Posterior vena cava (tissue), 2 donors: ENCODE results near the gene SKAP1. TPM values are rescaled to one million over a fixed set of nuclear protein-coding genes. Genes with fewer than 3 reads are reported as not detected.
"Not testable (repeated sequence)": the region's sequence is repeated elsewhere in the genome, so short reads cannot be mapped to it uniquely, and the experiment has no call there.

Source experiments
- DNase-seq: peaks from one replicate; pipeline ENCODE4 v3.0.0-alpha.2; 2020; ENCODE audit warnings: low spot score
- intact Hi-C, 2 donors: fragments of 100-400 bp; cut with DNase I; formaldehyde crosslinking; loops; one replicate each; pipeline versions ENCODE4 v1.14.1 to v1.14.2; 2022 to 2023
- total RNA-seq, 2 donors: library from RNA; stranded (reverse); fragmentation: NEBNext Ultra II Directional; extraction: Animal tissue kit (Norgen Biotek cat#: 25700); gene quantifications; one replicate each; pipeline ENCODE4 v1.2.1, GENCODE V29; 2021
- donor health status: DM: yes; HTN: yes; CAD: no.
- donor health status: DM: yes; HTN: yes; CAD: no.

SKAP1 gene
- total RNA-seq, 2 donors from 2014 or later, result 1.1 to 1.5 TPM

GRCh38 chr17:48453447-48453846, 23.4 kb upstream of the SKAP1 start:
- DNase-seq, result no peak
- intact Hi-C loops, result no loop called here

GRCh38 chr17:48451489-48451888, 21.5 kb upstream of the SKAP1 start:
- no peak for DNase-seq

GRCh38 chr17:48449335-48449734, 19.3 kb upstream of the SKAP1 start:
- DNase-seq, intact Hi-C loops: not testable (repeated sequence)

More at GRCh38 chr17:48451489-48451888, 21.5 kb upstream of the SKAP1 start:
- intact Hi-C loops, result no loop called here

DNA sequence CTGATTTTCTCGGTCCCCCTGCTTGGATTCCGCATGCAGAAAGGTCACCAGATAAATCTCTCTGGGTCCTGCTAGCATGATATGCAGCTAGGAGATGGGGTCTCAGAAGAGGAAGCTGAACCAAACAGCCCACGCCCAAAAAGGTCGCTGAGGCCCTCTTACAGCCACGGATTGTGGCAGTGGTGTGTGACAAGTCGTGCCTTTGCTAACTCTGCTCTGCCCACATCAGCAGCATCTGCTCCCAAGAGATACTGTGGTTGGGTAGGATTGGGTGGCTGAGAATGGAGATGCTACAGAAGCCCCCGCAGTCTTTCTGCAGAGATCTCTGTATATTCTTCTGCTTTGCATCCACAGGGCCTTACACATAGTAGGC, 15.2 kb upstream of the SKAP1 start:
- intact Hi-C loops, result no loop called here
- DNase-seq, result no peak

DNA sequence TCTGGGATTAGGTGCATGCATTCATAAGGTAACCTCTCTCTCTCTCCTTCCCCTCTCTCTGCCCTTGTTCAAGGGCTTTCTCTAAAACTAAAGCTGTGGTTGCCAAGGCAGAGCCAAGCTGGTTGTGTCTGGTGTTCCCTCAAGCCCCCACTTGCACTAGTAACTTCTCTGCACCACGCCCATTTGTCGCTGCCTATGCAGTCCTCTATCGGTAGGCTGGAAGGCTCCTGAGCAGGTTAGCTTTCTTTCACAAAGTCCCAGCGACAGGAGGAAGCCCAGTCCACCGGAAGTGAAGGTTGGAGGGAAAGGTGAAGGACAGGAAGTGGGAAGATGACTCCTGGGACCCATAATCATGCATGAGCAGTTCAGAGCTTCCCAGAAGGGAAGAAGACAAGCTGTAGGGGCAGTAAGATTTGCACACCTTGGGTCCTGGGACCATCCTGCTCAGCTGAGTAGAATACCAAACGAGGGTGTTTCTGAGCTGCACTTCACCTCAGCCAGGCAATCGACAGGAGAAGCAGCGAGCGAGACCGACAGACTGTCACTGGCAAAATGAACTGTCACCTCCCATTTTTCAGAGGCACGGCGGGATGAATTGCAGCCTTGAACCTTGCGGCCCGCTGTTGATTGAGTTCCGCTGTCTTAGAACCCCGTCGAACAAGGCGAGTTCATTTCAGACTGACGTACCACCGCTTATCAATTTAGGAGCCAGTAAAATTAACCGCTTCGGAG, 14.7 kb upstream of the SKAP1 start:
- DNase-seq, result no peak
- intact Hi-C loops, result loop anchor here in 1 of 2 donors (5.0 kb wide), 1 partner anchor 73 kb away; no protein-coding TSS in a partner anchor

DNA sequence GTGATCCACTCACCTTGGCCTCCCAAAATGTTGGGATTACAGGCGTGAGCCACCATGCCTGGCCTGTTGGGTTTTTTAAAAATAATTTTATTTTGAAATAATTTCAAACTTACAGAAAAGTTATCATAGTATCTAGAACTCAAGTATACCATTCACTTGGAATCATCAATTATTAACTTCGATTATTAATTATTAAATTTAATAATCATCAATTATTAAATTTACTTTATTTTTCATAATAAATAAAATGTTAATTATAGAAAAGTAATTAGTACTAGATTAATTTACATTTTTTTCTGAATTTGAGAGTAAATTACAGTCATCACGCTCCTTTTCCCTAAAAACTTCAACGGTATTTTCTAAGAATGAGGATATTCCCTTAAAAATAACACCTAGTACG, 13.7 kb upstream of the SKAP1 start:
- intact Hi-C loops, result loop anchor here in 1 of 2 donors (5.0 kb wide), 1 partner anchor 74 kb away; no protein-coding TSS in a partner anchor
- no peak for DNase-seq

GRCh38 chr17:48442819-48443218, 12.8 kb upstream of the SKAP1 start:
- intact Hi-C loops, result loop anchor here in 1 of 2 donors (5.0 kb wide), 1 partner anchor 74 kb away; no protein-coding TSS in a partner anchor
- DNase-seq, result no peak

DNA sequence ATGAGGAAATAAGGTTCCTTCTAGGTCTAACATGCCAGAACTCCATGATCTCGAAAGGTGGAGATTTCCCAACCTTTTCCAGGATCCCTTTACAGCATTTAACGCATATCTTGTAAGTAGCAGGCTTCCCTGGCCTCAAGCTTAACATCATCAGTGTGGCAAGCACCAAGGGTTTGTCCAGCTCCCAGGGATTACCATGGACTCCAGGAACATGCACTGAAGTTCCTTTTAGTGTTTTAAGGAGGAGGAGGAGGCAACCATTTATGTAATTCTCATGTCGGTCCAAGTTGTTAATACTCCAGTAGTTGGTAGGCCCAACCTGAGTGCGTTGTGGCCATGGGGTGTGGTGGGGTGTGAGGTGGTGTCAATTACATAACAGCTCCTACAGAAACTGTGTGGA, 11.8 kb upstream of the SKAP1 start:
- no peak for DNase-seq
- intact Hi-C loops, result loop anchor here in 1 of 2 donors (5.0 kb wide), 1 partner anchor 75 kb away; no protein-coding TSS in a partner anchor

- no peak for DNase-seq
- intact Hi-C loops, result loop anchor here in 1 of 2 donors (5.0 kb wide), 1 partner anchor 76 kb away; no protein-coding TSS in a partner anchor
These were observed 11.3 kb upstream of the SKAP1 start for GRCh38 chr17:48441231-48441711.

- no peak for DNase-seq
- intact Hi-C loops, result loop anchor here in 1 of 2 donors (5.0 kb wide), 1 partner anchor 77 kb away; no protein-coding TSS in a partner anchor
These were observed 10.7 kb upstream of the SKAP1 start for GRCh38 chr17:48440669-48441068.

DNA sequence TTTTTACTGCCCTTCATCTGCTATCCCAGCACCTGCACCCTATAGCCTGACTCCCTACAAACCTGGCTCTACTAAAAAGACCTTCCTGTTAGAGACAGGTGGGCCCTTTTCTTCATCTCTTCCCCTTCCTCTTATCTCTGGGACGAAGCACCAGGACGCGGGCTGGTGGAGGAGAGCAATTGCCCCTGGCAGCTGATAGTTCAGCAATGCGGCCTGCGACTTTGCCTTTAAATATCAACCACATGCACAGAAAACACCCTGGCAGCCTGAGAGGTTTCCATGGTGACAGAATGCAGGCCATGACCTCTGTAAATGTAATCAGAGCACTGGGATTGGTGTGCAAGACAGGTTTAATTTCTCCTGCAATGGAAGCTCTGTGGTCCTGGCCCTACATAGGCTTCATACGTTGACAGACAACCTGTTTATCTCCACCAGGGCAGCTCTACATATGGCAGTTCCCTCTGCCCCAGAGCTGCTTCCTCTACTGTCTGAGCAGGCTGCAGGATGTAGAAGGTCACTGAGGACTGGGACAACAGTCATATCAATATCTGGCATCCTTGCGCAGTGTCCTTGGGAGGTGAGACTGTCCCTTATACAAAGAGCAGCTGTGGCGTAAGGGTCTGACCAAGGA, 10.0 kb upstream of the SKAP1 start:
- intact Hi-C loops, result loop anchor here in 1 of 2 donors (5.0 kb wide), 1 partner anchor 77 kb away; no protein-coding TSS in a partner anchor
- no peak for DNase-seq

DNA sequence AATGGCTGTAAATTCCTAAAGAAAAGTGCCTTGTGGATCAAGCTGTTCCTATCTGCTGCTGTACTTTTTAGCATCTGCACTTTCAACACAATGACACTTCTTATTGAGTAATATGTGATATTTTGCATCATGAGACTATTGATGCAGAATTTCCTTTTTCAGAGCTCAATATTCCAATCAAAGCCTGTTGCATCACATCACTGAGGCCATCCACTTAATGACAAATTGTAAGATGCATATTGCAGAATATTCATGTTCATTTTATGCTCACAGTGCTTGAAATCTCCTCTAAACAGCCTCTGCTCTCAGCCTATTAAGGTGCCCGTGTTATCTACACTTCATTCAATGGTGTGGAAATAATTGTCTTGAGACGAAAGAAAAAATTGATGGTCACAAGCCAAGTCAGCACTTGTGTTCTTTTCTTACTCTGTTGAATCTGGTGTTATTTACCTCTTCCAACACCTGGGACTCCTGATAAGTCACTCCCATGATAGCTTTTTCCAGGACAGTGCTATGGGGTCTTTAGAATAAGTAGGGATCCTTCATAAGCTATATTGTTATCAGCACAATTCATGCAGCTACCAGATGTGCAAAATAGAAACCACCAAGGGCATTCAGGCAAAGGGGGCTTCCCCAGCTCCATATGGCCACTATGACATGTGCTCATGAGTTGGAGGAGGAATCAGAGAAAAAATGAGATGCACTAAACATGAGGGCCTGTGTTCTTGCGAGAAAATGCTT, 9.3 kb upstream of the SKAP1 start:
- DNase-seq, result no peak

DNA sequence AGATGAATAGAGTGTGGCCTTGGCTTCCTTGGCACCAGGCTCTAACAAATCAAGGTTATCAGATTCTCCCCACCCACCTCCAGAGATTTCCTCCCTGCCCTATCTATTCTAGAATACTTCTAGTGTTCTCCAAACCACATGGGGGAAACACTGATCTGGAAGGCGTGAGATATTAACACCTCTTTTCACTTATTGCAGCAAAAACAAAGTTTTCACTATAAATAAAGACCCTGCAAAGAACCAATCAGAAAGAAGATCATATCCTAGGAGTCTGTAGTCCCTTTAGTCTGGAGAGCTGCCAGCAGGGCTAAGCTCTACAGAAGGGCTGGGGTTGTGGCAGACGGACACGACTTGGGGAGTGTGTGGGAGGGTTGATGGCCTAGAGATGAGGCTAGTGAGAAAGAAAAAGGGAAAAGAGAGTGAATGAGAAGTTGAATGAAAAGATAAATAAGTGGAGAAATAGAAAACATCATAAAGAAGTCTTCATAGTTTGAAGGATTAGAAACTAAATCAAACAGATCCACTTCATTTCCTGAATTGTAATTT, 8.6 kb upstream of the SKAP1 start:
- DNase-seq, result no peak
- intact Hi-C loops, result no loop called here

More for the DNA sequence above, 9.3 kb upstream of the SKAP1 start:
- intact Hi-C loops, result no loop called here

GRCh38 chr17:48433896-48434295, 3.9 kb upstream of the SKAP1 start:
- DNase-seq, result no peak
- intact Hi-C loops, result no loop called here

DNA sequence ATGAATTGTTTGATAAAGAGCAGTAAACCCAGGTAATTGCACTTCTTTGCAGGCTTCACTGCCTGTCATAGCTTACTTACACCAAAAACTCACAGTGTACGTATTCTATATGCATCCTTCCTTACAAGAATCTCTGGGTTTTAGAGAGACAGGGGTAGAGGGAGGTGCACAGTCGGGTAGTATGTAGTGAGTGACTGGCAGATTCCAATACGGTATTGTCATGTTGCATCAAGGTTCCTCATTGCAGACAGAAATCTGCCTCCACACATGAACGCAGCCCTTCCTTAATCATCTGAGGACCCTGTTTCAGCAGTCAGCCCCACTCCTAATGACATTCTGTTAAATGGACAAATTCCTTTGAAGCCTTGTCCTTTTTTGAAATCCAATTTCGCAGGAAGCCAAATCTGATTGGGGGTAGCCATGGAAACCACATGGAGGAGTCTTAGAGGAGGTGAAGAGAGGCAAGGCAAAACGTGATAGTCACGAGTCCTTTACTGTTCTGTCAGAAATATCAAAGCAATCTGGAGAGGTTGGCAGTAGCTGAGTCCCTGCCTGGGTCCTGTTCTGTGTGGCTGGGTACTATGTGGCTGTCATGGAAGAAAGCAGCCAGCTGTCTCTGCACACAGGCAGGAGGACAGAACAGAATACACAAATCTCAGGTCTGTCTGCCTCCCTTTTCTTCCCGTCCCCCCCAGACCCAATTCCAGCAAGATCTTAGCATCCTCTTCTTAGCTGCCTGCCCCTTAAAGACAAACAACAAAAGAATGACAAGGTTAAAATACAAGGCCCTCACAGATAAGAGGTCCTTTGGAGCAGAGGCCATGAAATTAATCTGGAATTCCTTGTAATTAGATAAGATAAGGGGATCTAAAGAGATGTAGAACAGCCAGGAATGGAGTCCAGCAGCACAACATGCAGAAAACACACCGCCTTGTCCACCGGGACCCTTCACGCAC, 3.1 kb upstream of the SKAP1 start:
- intact Hi-C loops, result no loop called here
- no peak for DNase-seq

DNA sequence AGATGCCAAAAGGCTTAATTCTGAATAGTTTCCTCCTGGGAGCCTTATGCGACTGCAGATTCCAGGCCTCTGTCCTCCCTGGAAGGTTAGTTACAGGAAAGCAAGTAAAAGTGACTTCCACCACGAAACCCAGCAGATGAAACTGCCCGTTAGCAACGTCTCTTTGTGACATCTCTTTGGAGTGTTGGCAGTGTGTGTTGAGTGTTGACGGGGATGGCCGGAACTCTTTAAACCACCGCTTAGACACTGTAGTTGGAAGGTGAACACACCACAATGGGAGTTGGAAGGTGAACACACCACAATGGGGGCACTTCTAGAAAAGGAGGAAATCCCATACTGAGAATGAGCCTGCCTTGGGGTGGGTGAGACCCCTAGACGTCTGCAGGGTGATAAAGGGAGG, 858 bp downstream of the SKAP1 start:
- intact Hi-C loops, result no loop called here
- DNase-seq, result no peak

DNA sequence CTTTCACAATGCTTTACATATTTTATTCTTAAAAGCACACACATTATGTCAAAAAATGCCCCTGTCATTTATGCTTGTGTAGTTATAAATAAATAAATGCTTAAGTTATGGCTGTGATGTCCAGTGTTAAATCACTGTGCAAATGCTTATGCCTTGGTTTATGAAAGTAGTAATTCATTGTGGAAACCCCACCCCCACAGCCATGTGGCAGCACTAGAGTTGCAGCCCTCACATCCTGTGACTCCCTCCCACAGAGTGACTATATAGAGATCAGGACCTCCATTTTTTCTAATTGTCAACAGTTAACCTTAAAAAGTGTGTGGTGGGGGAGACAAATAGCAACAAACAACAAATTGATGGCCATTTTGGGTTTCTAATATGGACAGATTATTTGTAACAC, 2.4 kb downstream of the SKAP1 start:
- intact Hi-C loops, result no loop called here
- DNase-seq, result no peak

DNA sequence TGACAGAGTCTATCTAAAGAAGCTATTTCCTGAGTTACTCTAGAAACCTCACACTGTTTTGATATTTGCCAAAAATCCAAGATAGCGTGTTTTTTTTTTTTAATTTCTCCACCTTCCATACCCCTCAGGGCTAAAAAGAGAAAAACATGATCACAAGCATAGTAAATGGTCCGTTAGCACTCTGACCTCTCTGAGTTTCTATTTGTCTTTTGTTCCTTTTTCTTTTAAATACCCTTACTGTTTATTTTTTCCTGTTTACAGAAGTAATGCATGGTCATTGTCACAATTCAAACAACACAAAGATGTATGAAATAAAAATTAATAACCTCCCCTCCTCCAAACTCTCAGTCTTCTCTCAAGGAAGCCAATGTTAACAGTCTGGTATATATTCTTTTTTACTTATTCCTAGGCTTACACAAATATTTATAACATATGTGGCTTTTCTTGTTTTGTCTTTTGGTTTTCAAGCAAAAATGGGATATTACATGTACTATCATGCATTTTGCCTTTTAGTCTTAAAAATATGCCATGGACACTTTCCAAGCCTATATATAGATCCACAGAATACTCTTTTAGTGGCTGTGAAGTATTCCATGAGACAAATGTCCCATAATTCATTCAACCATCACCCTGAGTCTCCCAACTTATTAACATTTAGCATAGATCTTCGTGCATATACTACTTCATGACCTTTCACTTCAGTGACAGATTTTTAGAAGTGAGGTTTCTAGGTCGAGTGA, 3.1 kb downstream of the SKAP1 start:
- no peak for DNase-seq
- intact Hi-C loops, result no loop called here
